Measurements from ENCODE around the gene RABL6. TPM values are rescaled to one million over a fixed set of nuclear protein-coding genes. Genes with fewer than 3 reads are reported as not detected.
A peak's percentile ranks its signal among the peaks of the same experiment; 100 is the strongest.

The RABL6 gene
- total and polyA plus RNA-seq, 8 donors: 50.7 to 119 (median 66.5) TPM

DNA sequence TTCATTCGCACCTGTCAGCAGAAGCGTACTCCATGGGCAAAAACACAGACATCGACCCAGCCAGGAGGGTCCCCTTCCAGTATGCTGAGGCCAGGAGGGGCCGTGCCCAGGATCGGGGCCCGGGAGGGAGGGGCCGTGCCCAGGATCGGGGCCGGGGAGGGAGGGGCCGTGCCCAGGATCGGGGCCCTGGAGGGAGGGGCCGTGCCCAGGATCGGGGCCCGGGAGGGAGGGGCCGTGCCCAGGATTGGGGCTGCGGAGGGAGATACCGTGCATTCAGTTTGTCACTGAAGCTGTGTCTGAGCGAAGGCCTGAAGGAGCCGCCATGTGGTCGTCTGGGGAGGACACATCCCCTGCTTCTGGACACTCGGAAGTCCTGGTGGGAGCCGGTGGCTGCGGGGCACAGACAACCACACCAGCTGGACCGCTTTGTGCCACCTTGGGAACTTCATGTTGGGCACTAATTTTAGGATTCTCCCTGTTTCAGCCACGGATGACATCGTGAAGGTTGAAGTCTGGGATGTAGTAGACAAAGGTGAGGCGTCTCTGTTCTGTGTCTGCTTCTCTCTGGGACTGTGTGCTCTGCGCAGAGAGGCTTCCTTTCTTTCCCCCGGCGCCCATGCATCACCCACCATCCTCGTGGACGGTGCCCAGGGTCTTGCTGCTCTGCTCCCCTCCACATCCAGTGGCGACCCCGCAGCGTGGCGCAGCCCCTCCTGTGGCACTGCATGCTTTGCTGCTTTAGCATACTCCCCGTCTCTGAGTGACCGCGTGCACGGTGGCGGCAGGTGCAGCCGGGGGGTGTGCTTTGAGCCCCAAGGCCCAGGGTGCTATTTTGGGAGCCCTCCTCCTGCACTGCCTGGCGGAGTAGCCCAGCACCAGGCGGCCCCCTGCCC is 17.8 kb downstream of the RABL6 start:
- ATAC-seq: no peak
- intact Hi-C loops (cut with DNase I): no loop called here
- TF ChIP-seq, protein P1, sequence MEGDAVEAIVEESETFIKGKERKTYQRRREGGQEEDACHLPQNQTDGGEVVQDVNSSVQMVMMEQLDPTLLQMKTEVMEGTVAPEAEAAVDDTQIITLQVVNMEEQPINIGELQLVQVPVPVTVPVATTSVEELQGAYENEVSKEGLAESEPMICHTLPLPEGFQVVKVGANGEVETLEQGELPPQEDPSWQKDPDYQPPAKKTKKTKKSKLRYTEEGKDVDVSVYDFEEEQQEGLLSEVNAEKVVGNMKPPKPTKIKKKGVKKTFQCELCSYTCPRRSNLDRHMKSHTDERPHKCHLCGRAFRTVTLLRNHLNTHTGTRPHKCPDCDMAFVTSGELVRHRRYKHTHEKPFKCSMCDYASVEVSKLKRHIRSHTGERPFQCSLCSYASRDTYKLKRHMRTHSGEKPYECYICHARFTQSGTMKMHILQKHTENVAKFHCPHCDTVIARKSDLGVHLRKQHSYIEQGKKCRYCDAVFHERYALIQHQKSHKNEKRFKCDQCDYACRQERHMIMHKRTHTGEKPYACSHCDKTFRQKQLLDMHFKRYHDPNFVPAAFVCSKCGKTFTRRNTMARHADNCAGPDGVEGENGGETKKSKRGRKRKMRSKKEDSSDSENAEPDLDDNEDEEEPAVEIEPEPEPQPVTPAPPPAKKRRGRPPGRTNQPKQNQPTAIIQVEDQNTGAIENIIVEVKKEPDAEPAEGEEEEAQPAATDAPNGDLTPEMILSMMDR (IDR thresholded peaks at IDR 0.05): no peak
- FAIRE-seq: no peak
- Histone ChIP-seq H3K4me1 (peaks cover 0 to 16% (median 6%) of the 10 kb centered on the region in 3 donors), H3K36me3 (peaks cover 0 to 30% (median 8%) of the 10 kb centered on the region in 3 donors), H3K27me3 (no peaks in the 10 kb centered on the region), H3K9me3 (no peaks in the 10 kb centered on the region), H3K27ac (no peak overlapping the region), H3K4me3 (no peak overlapping the region)
- whole genome bisulfite sequencing, 2 donors: 92 to 95% methylated on average over 39 to 44 of the region's 44 CpGs
- peak in 5 of 6 donors; percentile 7 to 67 (median 36) for DNase-seq

DNA sequence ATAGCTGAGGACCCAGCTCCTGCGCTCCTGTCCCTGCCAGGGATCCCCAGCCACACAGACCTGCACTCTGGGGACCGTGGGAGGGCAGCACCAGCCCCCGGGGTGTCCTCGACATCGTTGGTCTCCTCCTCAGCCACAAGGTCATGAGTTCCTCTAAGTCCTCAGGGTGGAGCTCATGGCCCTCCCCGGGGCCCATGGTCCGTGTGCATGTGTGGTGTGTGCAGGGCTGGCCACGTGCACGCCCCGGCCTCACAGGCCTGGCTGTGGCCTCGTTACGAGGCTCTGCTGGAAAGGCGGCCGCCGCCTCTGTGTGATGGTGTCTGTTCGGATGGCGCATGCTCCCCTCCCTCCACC is 18.4 kb downstream of the RABL6 start:
- WGBS, 2 donors: 83 to 90% methylated on average over 17 of the region's 17 CpGs

DNA sequence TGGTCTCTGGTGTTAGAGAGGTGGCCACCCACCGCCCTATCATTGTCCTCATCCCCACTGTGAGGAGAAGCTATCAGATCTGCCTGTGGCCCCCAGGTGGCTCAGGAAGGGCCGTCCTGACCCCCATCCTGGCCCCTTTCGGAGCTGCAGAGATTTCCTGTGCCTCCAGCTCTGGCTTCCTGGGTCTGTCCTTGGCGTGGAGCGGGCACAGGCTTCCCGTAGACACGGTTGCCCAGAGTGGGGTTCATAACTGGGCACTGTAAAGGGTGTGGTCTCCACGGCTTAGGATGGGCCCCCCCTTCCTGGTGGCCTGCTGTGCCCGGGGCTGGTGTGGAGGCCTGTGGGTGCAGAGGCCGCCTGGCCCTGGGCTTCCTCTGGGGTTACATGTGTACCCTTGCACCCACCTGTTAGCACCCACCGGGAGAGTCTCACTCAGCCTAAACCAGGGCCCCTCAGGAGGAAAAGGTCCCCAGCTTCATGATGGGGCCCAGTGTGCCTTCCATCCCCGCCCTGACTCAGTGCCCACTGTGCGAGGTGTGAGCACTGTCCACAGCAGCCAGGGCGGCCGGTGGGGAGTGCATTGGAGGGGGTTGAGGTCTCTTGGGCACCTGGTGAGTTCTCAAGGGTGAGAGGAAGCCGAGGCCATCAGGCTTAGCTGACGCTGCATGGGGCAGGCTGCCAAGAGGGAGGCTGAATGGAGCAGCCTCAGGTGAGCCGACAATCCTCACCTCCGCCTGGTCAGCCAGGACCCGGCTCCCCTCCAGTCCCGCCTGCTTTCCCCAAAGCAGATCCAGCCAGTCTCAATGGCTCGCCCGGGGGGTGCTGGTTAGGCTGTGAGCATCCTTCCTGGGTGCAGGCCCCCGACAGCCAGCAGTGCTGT is 19.2 kb downstream of the RABL6 start:
- WGBS, 2 donors: 38 to 44% methylated on average over 23 to 24 of the region's 24 CpGs
- no peaks in the 10 kb centered on the region for H3K27me3 ChIP-seq
- TF ChIP-seq, protein P1 (IDR thresholded peaks at IDR 0.05): no peak
- peak overlapping the region; percentile 35 to 68 (median 59) for H3K27ac ChIP-seq
- H3K9me3 ChIP-seq: no peaks in the 10 kb centered on the region
- intact Hi-C loops (cut with DNase I): no loop called here
- FAIRE-seq: no peak
- peaks cover 0 to 16% (median 6%) of the 10 kb centered on the region in 3 donors for H3K4me1 ChIP-seq
- peak; percentile 93 to 98 (median 96) for DNase-seq
- H3K36me3 ChIP-seq: peaks cover 0 to 35% (median 11%) of the 10 kb centered on the region in 3 donors
- peak; percentile 90 to 92 (median 91) for ATAC-seq
- no peak overlapping the region for H3K4me3 ChIP-seq

More for the DNA sequence above, 18.4 kb downstream of the RABL6 start:
- Histone ChIP-seq H3K9me3 (no peaks in the 10 kb centered on the region), H3K27ac (no peak overlapping the region), H3K4me3 (no peak overlapping the region), H3K36me3 (peaks cover 0 to 30% (median 11%) of the 10 kb centered on the region in 3 donors), H3K4me1 (peaks cover 0 to 16% (median 6%) of the 10 kb centered on the region in 3 donors), H3K27me3 (no peaks in the 10 kb centered on the region)
- ATAC-seq: no peak
- TF ChIP-seq, protein P1 (IDR thresholded peaks at IDR 0.05): no peak
- DNase-seq: peak in 2 of 6 donors; percentile 6 to 73
- FAIRE-seq: no peak
- intact Hi-C loops (cut with DNase I): no loop called here

DNA sequence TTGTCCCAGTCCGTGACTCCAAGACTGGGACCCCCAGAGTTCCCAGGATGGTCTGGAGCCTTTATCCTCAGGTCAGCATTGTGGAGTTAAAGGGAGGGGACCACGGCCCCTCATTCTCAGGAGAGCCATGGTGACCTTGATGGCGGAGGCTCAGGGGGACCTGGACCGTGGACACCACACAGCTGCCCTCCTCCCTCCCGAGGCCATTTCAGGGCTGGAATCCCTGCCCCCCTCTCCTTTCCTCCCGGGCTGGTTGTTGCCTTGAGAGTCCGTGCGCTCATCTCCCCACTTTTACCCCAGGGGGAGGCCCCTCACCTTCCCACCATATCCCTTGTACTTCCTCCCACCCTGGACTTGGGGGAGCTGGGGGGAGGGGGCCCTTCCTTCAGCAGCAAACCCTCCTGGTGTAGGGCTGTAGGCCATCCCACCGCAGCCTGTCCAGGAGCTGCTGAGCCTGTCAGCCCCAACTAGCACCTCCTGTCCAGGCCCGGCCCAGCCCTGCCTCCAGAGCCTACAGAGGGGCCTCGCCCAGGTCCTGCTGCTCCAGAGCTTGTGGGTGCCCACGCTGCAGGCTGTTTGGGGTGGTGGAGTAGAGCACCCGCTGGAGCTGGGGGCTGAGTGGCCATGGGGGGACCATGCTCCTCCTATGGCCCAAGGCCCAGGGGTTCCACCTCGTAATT is 20.2 kb downstream of the RABL6 start:
- WGBS, 2 donors: 62 to 68% methylated on average over 14 of the region's 14 CpGs
- Histone ChIP-seq H3K27ac (peak overlapping the region in 2 of 4 donors; percentile 35 to 68), H3K27me3 (no peaks in the 10 kb centered on the region), H3K4me1 (peaks cover 0 to 16% (median 6%) of the 10 kb centered on the region in 3 donors), H3K36me3 (peaks cover 0 to 40% (median 11%) of the 10 kb centered on the region in 3 donors), H3K9me3 (no peaks in the 10 kb centered on the region), H3K4me3 (no peak overlapping the region)
- DNase-seq: peak in 4 of 6 donors; percentile 11 to 73 (median 32)
- FAIRE-seq: no peak
- TF ChIP-seq, protein P1 (IDR thresholded peaks at IDR 0.05): no peak
- ATAC-seq: no peak
- intact Hi-C loops (cut with DNase I): no loop called here
